Measurements from ENCODE around the gene RXFP4. TPM values are rescaled to one million over a fixed set of nuclear protein-coding genes. Genes with fewer than 3 reads are reported as not detected.

Gene RXFP4
- total and polyA plus RNA-seq, 2 of the 13 experiments (the other 11 are each of a cell fraction or from before 2014, with no cell fraction given), result 0.38 to 1.4 TPM

DNA sequence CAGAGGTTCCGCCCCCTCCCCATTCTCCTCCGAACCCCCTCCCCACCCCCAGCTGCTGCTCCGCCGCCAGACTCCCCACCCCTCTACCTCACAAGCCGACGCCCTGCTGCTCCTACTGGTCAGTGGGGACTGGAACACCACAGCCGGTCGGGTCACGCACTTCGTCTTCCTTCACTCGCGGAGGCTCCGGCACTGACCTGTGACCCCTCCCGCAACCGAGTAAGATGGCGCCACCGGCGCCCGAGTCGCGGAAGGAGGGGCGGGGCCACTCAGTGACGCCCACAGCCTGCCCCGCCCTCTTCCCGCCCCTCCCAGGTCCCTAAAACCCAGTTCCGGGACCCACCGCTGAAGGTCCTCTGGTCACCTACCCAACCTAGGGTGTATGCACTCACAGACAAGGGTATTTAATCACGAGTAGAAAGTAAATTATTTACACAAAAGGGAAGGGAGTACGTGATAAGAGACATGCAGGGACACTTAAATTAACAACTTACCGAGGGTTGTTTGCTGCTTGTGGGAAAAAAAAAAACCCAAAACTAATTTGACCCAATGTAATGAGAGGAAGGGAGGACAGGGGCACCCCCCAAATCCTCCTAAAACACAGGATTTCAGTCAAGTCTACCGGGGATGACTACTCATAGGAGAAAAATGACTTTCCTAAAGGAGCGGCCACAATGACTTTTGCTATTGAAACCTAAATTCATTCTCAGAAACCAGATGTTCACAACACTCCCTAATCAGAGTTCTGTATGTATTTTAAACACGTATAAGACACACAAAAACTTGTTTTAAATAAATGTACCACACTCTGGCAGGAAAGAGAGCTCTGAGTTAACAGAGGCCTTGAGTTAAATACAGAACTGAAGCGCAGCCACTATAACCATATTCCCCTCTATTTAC lies 30.0 kb upstream of the RXFP4 start, which contains the start of gene RIT1 (continued):
- TF ChIP-seq PATZ1 (CRISPR knock-in tag; IDR thresholded peaks at IDR 0.05), result peak; percentile 64; the same call in 1 of the 2 replicates
- 0 out of 2 replicates have a peak, but pooled peaks have one; percentile 14 for TF ChIP-seq ZFP82 (CRISPR knock-in tag; IDR thresholded peaks at IDR 0.05; ENCODE audit: borderline replicate concordance)
- TF ChIP-seq YY1 (IDR thresholded peaks at IDR 0.05; ENCODE audit: insufficient read depth, insufficient replicate concordance, low read depth, low read length), result peak; percentile 92
- TF ChIP-seq RAD21 (CRISPR knock-in tag; IDR thresholded peaks at IDR 0.05), result 0 out of 2 replicates have a peak, but pooled peaks have one; percentile 31
- peak; percentile 69; the same call in 1 of the 2 replicates for TF ChIP-seq YEATS4 (CRISPR knock-in tag; IDR thresholded peaks at IDR 0.05; ENCODE audit: borderline replicate concordance)
- TF ChIP-seq JUND (CRISPR knock-in tag; IDR thresholded peaks at IDR 0.05), result no peak
- peak; percentile 63 for TF ChIP-seq SAP130 (CRISPR knock-in tag; IDR thresholded peaks at IDR 0.05; ENCODE audit: low read depth)
- peak in 1 of 2 experiments; percentile 9; a peak in 1 of 4 replicates for TF ChIP-seq EP300 (IDR thresholded peaks at IDR 0.05; ENCODE audit: low read depth in 2 of 2, low read length in 2 of 2)
- no peak for TF ChIP-seq EP300 (CRISPR knock-in tag; IDR thresholded peaks at IDR 0.05; ENCODE audit: borderline replicate concordance)
- peak; percentile 100 for TF ChIP-seq KDM2A (CRISPR knock-in tag; IDR thresholded peaks at IDR 0.05; ENCODE audit: borderline replicate concordance, low read depth)
- TF ChIP-seq MIXL1 (CRISPR knock-in tag; IDR thresholded peaks at IDR 0.05), result peak; percentile 52; the same call in 1 of the 2 replicates
- TF ChIP-seq ZNF501 (CRISPR knock-in tag; IDR thresholded peaks at IDR 0.05), result peak; percentile 59; the same call in 1 of the 2 replicates
- TF ChIP-seq, protein P1, sequence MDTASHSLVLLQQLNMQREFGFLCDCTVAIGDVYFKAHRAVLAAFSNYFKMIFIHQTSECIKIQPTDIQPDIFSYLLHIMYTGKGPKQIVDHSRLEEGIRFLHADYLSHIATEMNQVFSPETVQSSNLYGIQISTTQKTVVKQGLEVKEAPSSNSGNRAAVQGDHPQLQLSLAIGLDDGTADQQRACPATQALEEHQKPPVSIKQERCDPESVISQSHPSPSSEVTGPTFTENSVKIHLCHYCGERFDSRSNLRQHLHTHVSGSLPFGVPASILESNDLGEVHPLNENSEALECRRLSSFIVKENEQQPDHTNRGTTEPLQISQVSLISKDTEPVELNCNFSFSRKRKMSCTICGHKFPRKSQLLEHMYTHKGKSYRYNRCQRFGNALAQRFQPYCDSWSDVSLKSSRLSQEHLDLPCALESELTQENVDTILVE (CRISPR knock-in tag; IDR thresholded peaks at IDR 0.05), result peak; percentile 86
- TF ChIP-seq IRF2 (CRISPR knock-in tag; IDR thresholded peaks at IDR 0.05), result peak; percentile 20; the same call in 1 of the 2 replicates
- TF ChIP-seq CREM (IDR thresholded peaks at IDR 0.05), result peak; percentile 44
- no peak for TF ChIP-seq CREM (CRISPR knock-in tag; IDR thresholded peaks at IDR 0.05)
- peak; percentile 98 for TF ChIP-seq AGO2 (optimal IDR thresholded peaks at IDR 0.05; ENCODE audit: low read depth, low read length)
- peak; percentile 76; the same call in 1 of the 2 replicates for TF ChIP-seq SP4 (CRISPR knock-in tag; IDR thresholded peaks at IDR 0.05)
- peak; percentile 39; the same call in 1 of the 2 replicates for TF ChIP-seq GATAD1 (CRISPR knock-in tag; IDR thresholded peaks at IDR 0.05)

Data from HepG2 (cell line).